Natural killer cell (primary cell): ENCODE measurements around the gene AFMID. TPM values are rescaled to one million over a fixed set of nuclear protein-coding genes. Genes with fewer than 3 reads are reported as not detected.

Experiments used
- ATAC-seq, 3 donors: fragments of 150-1000 bp in 2 of 3; fragments of 200-7000 bp in 1 of 3; cut with Tn5 transposase; 1 replicate in 1 of 3; 2 replicates in 2 of 3; pipeline ENCODE4 v1.10.0; 2021; ENCODE audit warnings: mild to moderate bottlenecking in 2 of 3, moderate library complexity in 2 of 3
- DNase-seq, 2 donors: peaks; one replicate each; pipeline versions ENCODE4 v3.0.0 to v3.0.0-alpha.2; 2013 to 2021; ENCODE audit warnings: mixed read lengths in 1 of 2
- H3K27ac ChIP-seq: one replicate; pipeline ENCODE4 v1.5.1; 2013; ENCODE audit warnings: mild to moderate bottlenecking, low read length
- H3K27me3 ChIP-seq: one replicate; pipeline ENCODE4 v1.6.1; 2013; ENCODE audit warnings: low read length; ENCODE audit not compliant: control insufficient read depth, insufficient read depth
- H3K36me3 ChIP-seq: one replicate; pipeline ENCODE4 v1.6.1; 2013; ENCODE audit warnings: low read length; ENCODE audit not compliant: control insufficient read depth, insufficient read depth
- H3K4me1 ChIP-seq: one replicate; pipeline ENCODE4 v1.6.1; 2013; ENCODE audit warnings: low read length; ENCODE audit not compliant: control insufficient read depth, insufficient read depth
- H3K4me3 ChIP-seq: one replicate; pipeline ENCODE4 v1.5.1; 2013; ENCODE audit warnings: low read length
- H3K9me3 ChIP-seq: one replicate; pipeline ENCODE4 v1.6.1; 2013; ENCODE audit warnings: low read length; ENCODE audit not compliant: control insufficient read depth, insufficient read depth
- H3K27ac Mint-ChIP-seq, 2 donors: one replicate each; pipeline ENCODE4 v1.8.0; 2022; ENCODE audit warnings: mild to moderate bottlenecking in 2 of 2, mixed read lengths in 2 of 2, moderate library complexity in 1 of 2
- H3K27me3 Mint-ChIP-seq, 2 donors: one replicate each; pipeline ENCODE4 v1.8.0; 2022; ENCODE audit warnings: low read depth in 2 of 2, mixed read lengths in 2 of 2
- H3K36me3 Mint-ChIP-seq: one replicate; pipeline ENCODE4 v1.8.0; 2022; ENCODE audit warnings: mixed read lengths
- H3K4me1 Mint-ChIP-seq, 2 donors: one replicate each; pipeline ENCODE4 v1.8.0; 2022; ENCODE audit warnings: mixed read lengths in 2 of 2
- H3K4me3 Mint-ChIP-seq: one replicate; pipeline ENCODE4 v1.8.0; 2022; ENCODE audit warnings: mild to moderate bottlenecking, moderate library complexity, mixed read lengths
- H3K9me3 Mint-ChIP-seq, 2 donors: one replicate each; pipeline ENCODE4 v1.8.0; 2022; ENCODE audit warnings: mixed read lengths in 2 of 2
- WGBS: methylation state at CpG from one replicate; pipeline ENCODE4 v1.1.7; 2013; ENCODE audit warnings: missing lambda C conversion rate; ENCODE audit not compliant: insufficient coverage; 5-methylcytosine and 5-hydroxymethylcytosine counted together
- intact Hi-C: fragments of 100-400 bp; cut with micrococcal nuclease; formaldehyde crosslinking; loops from one replicate; pipeline ENCODE4 v1.14.2; 2022
- total RNA-seq, 4 donors: library from RNA; stranded (reverse); fragments of 120-200 nt in 1 of 4; gene quantifications; one replicate each; pipeline versions ENCODE4 v1.2.3 to v1.2.4, GENCODE V29; 2013 to 2022
- TF ChIP-seq, protein P1 (sequence below): fragments of 200-600 bp; IDR thresholded peaks from one replicate; pipeline ENCODE4 v1.8.0; 2022; ENCODE audit warnings: antibody characterized with exemption

AFMID gene
- total RNA-seq, 3 donors from 2014 or later (not counting 1 experiment from before 2014, with no cell fraction given): 2.2 to 4.1 (median 2.3) TPM

- H3K4me3 Mint-ChIP-seq: no peak overlapping the region
- intact Hi-C loops: no loop called here
- H3K36me3 Mint-ChIP-seq: no peaks in the 10 kb centered on the region
- no peak for DNase-seq
- TF ChIP-seq, protein P1, sequence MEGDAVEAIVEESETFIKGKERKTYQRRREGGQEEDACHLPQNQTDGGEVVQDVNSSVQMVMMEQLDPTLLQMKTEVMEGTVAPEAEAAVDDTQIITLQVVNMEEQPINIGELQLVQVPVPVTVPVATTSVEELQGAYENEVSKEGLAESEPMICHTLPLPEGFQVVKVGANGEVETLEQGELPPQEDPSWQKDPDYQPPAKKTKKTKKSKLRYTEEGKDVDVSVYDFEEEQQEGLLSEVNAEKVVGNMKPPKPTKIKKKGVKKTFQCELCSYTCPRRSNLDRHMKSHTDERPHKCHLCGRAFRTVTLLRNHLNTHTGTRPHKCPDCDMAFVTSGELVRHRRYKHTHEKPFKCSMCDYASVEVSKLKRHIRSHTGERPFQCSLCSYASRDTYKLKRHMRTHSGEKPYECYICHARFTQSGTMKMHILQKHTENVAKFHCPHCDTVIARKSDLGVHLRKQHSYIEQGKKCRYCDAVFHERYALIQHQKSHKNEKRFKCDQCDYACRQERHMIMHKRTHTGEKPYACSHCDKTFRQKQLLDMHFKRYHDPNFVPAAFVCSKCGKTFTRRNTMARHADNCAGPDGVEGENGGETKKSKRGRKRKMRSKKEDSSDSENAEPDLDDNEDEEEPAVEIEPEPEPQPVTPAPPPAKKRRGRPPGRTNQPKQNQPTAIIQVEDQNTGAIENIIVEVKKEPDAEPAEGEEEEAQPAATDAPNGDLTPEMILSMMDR: no peak
- no peaks in the 10 kb centered on the region for H3K9me3 Mint-ChIP-seq
- peaks cover 0 to 5% of the 10 kb centered on the region in 2 donors for H3K27me3 Mint-ChIP-seq
- H3K4me1 Mint-ChIP-seq: peaks cover 0 to 16% of the 10 kb centered on the region in 2 donors
- Histone ChIP-seq H3K27ac (peak overlapping the region; percentile 63), H3K4me1 (peaks cover 52% of the 10 kb centered on the region), H3K36me3 (no peaks in the 10 kb centered on the region), H3K4me3 (no peak overlapping the region), H3K9me3 (no peaks in the 10 kb centered on the region), H3K27me3 (no peaks in the 10 kb centered on the region)
- WGBS: 68% methylated on average over 14 of the region's 14 CpGs
- no peak for ATAC-seq
- no peak overlapping the region for H3K27ac Mint-ChIP-seq
Observed at GRCh38 chr17:78148286-78149016, 38.7 kb upstream of the AFMID start.

GRCh38 chr17:78151514-78152008 lies 35.6 kb upstream of the AFMID start:
- H3K36me3 Mint-ChIP-seq: no peaks in the 10 kb centered on the region
- Histone ChIP-seq H3K27ac (no peak overlapping the region), H3K27me3 (no peaks in the 10 kb centered on the region), H3K36me3 (no peaks in the 10 kb centered on the region), H3K4me1 (peaks cover 34% of the 10 kb centered on the region), H3K9me3 (no peaks in the 10 kb centered on the region), H3K4me3 (no peak overlapping the region)
- no peak for ATAC-seq
- peaks cover 0 to 6% of the 10 kb centered on the region in 2 donors for H3K4me1 Mint-ChIP-seq
- H3K27ac Mint-ChIP-seq: no peak overlapping the region
- H3K4me3 Mint-ChIP-seq: no peak overlapping the region
- H3K9me3 Mint-ChIP-seq: no peaks in the 10 kb centered on the region
- 93% methylated on average over 6 of the region's 7 CpGs for WGBS
- intact Hi-C loops: no loop called here
- TF ChIP-seq, protein P1: no peak
- peaks cover 0 to 5% of the 10 kb centered on the region in 2 donors for H3K27me3 Mint-ChIP-seq
- no peak for DNase-seq

GRCh38 chr17:78154903-78155811 lies 32.0 kb upstream of the AFMID start:
- intact Hi-C loops: no loop called here
- H3K27ac Mint-ChIP-seq: peak overlapping the region in 1 of 2 donors; percentile 29
- TF ChIP-seq, protein P1: no peak

More at GRCh38 chr17:78154903-78155811, 32.0 kb upstream of the AFMID start:
- DNase-seq: no peak
- H3K4me3 Mint-ChIP-seq: no peak overlapping the region
- H3K36me3 ChIP-seq: no peaks in the 10 kb centered on the region
- WGBS: 59% methylated on average over 10 of the region's 11 CpGs
- no peaks in the 10 kb centered on the region for H3K9me3 Mint-ChIP-seq
- H3K4me1 Mint-ChIP-seq: no peaks in the 10 kb centered on the region
- H3K4me1 ChIP-seq: peaks cover 11% of the 10 kb centered on the region
- no peak overlapping the region for H3K4me3 ChIP-seq
- no peaks in the 10 kb centered on the region for H3K36me3 Mint-ChIP-seq
- H3K9me3 ChIP-seq: no peaks in the 10 kb centered on the region
- no peaks in the 10 kb centered on the region for H3K27me3 Mint-ChIP-seq
- H3K27ac ChIP-seq: peak overlapping the region; percentile 46
- no peaks in the 10 kb centered on the region for H3K27me3 ChIP-seq
- peak; percentile 70 to 88 (median 87) for ATAC-seq
